Peyer's patch (tissue), 4 donors: Measurements from ENCODE around the gene ZBP1. TPM values are rescaled to one million over a fixed set of nuclear protein-coding genes. Genes with fewer than 3 reads are reported as not detected.
A peak's percentile ranks its signal among the peaks of the same experiment; 100 is the strongest.

Source experiments
- DNase-seq, 3 donors: peaks; one replicate each; pipeline ENCODE4 v3.0.0-alpha.2; 2017 to 2019
- H3K27ac ChIP-seq, 4 donors: fragments of 200-600 bp; sonication (generic); one replicate each; pipeline ENCODE4 v1.5.1; 2016 to 2019
- H3K27me3 ChIP-seq, 2 donors: fragments of 200-600 bp; sonication (generic); one replicate each; pipeline ENCODE4 v1.5.1; 2019
- H3K36me3 ChIP-seq, 3 donors: fragments of 200-600 bp; sonication (generic); one replicate each; pipeline ENCODE4 v1.5.1; 2016 to 2019
- H3K4me1 ChIP-seq, 4 donors: fragments of 200-600 bp; sonication (generic); one replicate each; pipeline ENCODE4 v1.5.1; 2016 to 2019
- H3K4me3 ChIP-seq, 4 donors: fragments of 200-600 bp; sonication (generic); 1 replicate in 3 of 4; 2 replicates in 1 of 4; pipeline ENCODE4 v1.5.1; 2016 to 2019; ENCODE audit warnings: mild to moderate bottlenecking in 1 of 4
- H3K9me3 ChIP-seq, 4 donors: fragments of 200-600 bp; sonication (generic); one replicate each; pipeline ENCODE4 v1.5.1; 2016 to 2019; ENCODE audit warnings: mild to moderate bottlenecking in 1 of 4
- POLR2A ChIP-seq, 2 donors: fragments of 450-650 bp; IDR thresholded peaks; one replicate each; pipeline ENCODE4 v1.5.1; 2017; ENCODE audit warnings: antibody characterized with exemption in 2 of 2, mild to moderate bottlenecking in 2 of 2, moderate library complexity in 2 of 2
- total RNA-seq, 4 donors: library from RNA; depleted of rRNA; stranded (reverse); fragments of >200 nt; gene quantifications; one replicate each; pipeline ENCODE4 v1.1.0, GENCODE V29; 2016
- TF ChIP-seq, protein P1 (sequence below), 6 experiments: fragments of 450-650 bp in 4 of 6; fragments of 200-600 bp in 2 of 6; sonication (generic) in 1 of 6; IDR thresholded peaks; one replicate each; pipeline ENCODE4 v1.5.1; 2017 to 2019; ENCODE audit warnings: antibody characterized with exemption in 6 of 6, mild to moderate bottlenecking in 3 of 6, moderate library complexity in 1 of 6

The ZBP1 gene
- total RNA-seq, 4 donors from 2014 or later: 2.3 to 14.0 (median 9.8) TPM; not detected in 1

- peak in 2 of 3 donors; percentile 39 to 44 for DNase-seq
- peaks cover 0 to 9% (median under 1%) of the 10 kb centered on the region in 4 donors for H3K4me1 ChIP-seq
Measured at GRCh38 chr20:57663241-57663640, 43.0 kb upstream of the ZBP1 start.

GRCh38 chr20:57662456-57663240 lies 42.4 kb upstream of the ZBP1 start:
- DNase-seq: peak in 2 of 3 donors; percentile 37 to 45
- Histone ChIP-seq H3K9me3 (no peaks in the 10 kb centered on the region), H3K4me3 (no peak overlapping the region), H3K27ac (no peak overlapping the region), H3K36me3 (no peaks in the 10 kb centered on the region), H3K27me3 (no peaks in the 10 kb centered on the region), H3K4me1 (peaks cover 0 to 12% (median 4%) of the 10 kb centered on the region in 4 donors)
- TF ChIP-seq, protein P1, sequence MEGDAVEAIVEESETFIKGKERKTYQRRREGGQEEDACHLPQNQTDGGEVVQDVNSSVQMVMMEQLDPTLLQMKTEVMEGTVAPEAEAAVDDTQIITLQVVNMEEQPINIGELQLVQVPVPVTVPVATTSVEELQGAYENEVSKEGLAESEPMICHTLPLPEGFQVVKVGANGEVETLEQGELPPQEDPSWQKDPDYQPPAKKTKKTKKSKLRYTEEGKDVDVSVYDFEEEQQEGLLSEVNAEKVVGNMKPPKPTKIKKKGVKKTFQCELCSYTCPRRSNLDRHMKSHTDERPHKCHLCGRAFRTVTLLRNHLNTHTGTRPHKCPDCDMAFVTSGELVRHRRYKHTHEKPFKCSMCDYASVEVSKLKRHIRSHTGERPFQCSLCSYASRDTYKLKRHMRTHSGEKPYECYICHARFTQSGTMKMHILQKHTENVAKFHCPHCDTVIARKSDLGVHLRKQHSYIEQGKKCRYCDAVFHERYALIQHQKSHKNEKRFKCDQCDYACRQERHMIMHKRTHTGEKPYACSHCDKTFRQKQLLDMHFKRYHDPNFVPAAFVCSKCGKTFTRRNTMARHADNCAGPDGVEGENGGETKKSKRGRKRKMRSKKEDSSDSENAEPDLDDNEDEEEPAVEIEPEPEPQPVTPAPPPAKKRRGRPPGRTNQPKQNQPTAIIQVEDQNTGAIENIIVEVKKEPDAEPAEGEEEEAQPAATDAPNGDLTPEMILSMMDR (IDR thresholded peaks at IDR 0.05): no peak
- TF ChIP-seq POLR2A (IDR thresholded peaks at IDR 0.05): no peak

More at GRCh38 chr20:57663241-57663640, 43.0 kb upstream of the ZBP1 start:
- no peak overlapping the region for H3K4me3 ChIP-seq
- H3K27ac ChIP-seq: no peak overlapping the region
- no peaks in the 10 kb centered on the region for H3K27me3 ChIP-seq
- TF ChIP-seq, protein P1 (IDR thresholded peaks at IDR 0.05): no peak
- no peak for TF ChIP-seq POLR2A (IDR thresholded peaks at IDR 0.05)
- H3K36me3 ChIP-seq: no peaks in the 10 kb centered on the region
- no peaks in the 10 kb centered on the region for H3K9me3 ChIP-seq

DNA sequence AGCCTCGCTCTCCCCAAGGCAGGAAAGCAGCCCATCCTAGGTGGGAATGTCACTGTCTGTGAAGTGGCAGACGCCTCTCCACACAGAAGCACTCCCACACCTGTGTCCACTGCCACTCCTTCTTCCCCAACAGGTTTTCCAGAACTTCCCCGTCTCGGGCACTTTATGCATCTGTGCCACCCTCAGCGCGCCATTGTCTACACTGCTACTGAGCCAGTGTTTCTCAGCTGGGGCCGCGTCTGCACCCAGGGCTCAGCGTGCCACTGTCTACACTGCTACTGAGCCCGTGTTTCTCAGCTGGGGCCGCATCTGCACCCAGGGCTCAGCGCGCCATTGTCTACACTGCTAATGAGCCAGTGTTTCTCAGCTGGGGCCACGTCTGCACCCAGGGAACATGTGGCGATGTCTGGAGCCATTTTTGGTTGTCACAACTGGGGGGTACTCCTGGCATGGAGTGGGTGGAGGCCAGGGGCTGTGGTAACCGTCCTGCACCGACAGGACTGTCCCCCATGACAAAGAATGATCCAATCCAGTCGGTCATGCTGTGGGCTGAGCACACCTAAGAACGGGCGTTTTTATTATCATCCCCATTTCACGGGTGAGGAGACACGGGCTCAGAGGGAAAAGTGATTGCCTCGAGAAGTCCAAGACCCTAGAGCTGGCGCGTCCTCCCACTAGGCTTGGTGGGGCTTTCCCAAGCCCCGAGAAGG lies 41.7 kb upstream of the ZBP1 start:
- peak in 2 of 3 donors; percentile 27 to 34 for DNase-seq
- peaks cover 0 to 2% (median 0%) of the 10 kb centered on the region in 3 donors for H3K36me3 ChIP-seq
- H3K4me3 ChIP-seq: no peak overlapping the region
- TF ChIP-seq, protein P1 (IDR thresholded peaks at IDR 0.05): no peak
- no peak for TF ChIP-seq POLR2A (IDR thresholded peaks at IDR 0.05)
- no peaks in the 10 kb centered on the region for H3K9me3 ChIP-seq
- peaks cover 0 to 17% (median 4%) of the 10 kb centered on the region in 4 donors for H3K4me1 ChIP-seq
- no peaks in the 10 kb centered on the region for H3K27me3 ChIP-seq
- no peak overlapping the region for H3K27ac ChIP-seq

- TF ChIP-seq, protein P1 (IDR thresholded peaks at IDR 0.05): no peak
- no peak for TF ChIP-seq POLR2A (IDR thresholded peaks at IDR 0.05)
- Histone ChIP-seq H3K27ac (no peak overlapping the region), H3K27me3 (no peaks in the 10 kb centered on the region), H3K36me3 (peaks cover 0 to 9% (median 0%) of the 10 kb centered on the region in 3 donors), H3K9me3 (no peaks in the 10 kb centered on the region), H3K4me3 (no peak overlapping the region), H3K4me1 (peaks cover 0 to 17% (median 4%) of the 10 kb centered on the region in 4 donors)
- peak in 2 of 3 donors; percentile 41 to 43 for DNase-seq
Measured at GRCh38 chr20:57660922-57661745, 40.9 kb upstream of the ZBP1 start.
